NCI-H510A treated with DMSO at 0.1 percent for 48 hours (cell line): Measurements from ENCODE around the gene MBOAT7.
"Not testable (repeated sequence)": the region's sequence is repeated elsewhere in the genome, so short reads cannot be mapped to it uniquely, and the experiment has no call there.

Source experiments
- DNase-seq: peaks from one replicate; lab custom pipeline; 2025; lab: John Stamatoyannopoulos, UW

Gene MBOAT7

GRCh38 chr19:54209058-54209810 is 19.9 kb upstream of the MBOAT7 start:
- DNase-seq = no peak

GRCh38 chr19:54208784-54209057 is 19.3 kb upstream of the MBOAT7 start:
- no peak for DNase-seq

GRCh38 chr19:54207983-54208783 is 18.8 kb upstream of the MBOAT7 start:
- DNase-seq = no peak

GRCh38 chr19:54207676-54207982 is 18.2 kb upstream of the MBOAT7 start:
- no peak for DNase-seq

GRCh38 chr19:54207193-54207592 is 17.8 kb upstream of the MBOAT7 start:
- DNase-seq = not testable (repeated sequence)

- no peak for DNase-seq
Measured at GRCh38 chr19:54206831-54207177, 17.4 kb upstream of the MBOAT7 start.

- DNase-seq = no peak
Measured at GRCh38 chr19:54206030-54206830, 16.9 kb upstream of the MBOAT7 start.

- DNase-seq = no peak
Measured at GRCh38 chr19:54204767-54205468, 15.5 kb upstream of the MBOAT7 start.

GRCh38 chr19:54203151-54203611 is 13.8 kb upstream of the MBOAT7 start:
- DNase-seq = no peak

- DNase-seq = no peak
Measured at GRCh38 chr19:54201980-54202379, 12.6 kb upstream of the MBOAT7 start.

GRCh38 chr19:54201172-54201701 is 11.9 kb upstream of the MBOAT7 start:
- DNase-seq = no peak

GRCh38 chr19:54199401-54199800 is 10.0 kb upstream of the MBOAT7 start:
- no peak for DNase-seq

GRCh38 chr19:54197121-54197520 is 7.7 kb upstream of the MBOAT7 start:
- no peak for DNase-seq

- no peak for DNase-seq
Measured at GRCh38 chr19:54196536-54196935, 7.2 kb upstream of the MBOAT7 start.

GRCh38 chr19:54194463-54194862 is 5.1 kb upstream of the MBOAT7 start:
- DNase-seq = not testable (repeated sequence)

GRCh38 chr19:54193011-54193410 is 3.6 kb upstream of the MBOAT7 start:
- DNase-seq = no peak

- no peak for DNase-seq
Measured at GRCh38 chr19:54191811-54192453, 2.6 kb upstream of the MBOAT7 start.

- DNase-seq = peak; percentile 69
Measured at GRCh38 chr19:54191011-54191810, 1.8 kb upstream of the MBOAT7 start, which contains the start of gene TSEN34. Gene TSEN34, plus strand, starts transcription at chr19:54191308. Its CDS starts 57 bp downstream, at chr19:54191365.

GRCh38 chr19:54190503-54191010 is 1.2 kb upstream of the MBOAT7 start:
- peak; percentile 97 for DNase-seq
